Osteoblast (primary cell): ENCODE measurements around the gene MYO1G. TPM values are rescaled to one million over a fixed set of nuclear protein-coding genes. Genes with fewer than 3 reads are reported as not detected.

Source experiments
- DNase-seq: peaks from one replicate; pipeline ENCODE4 v3.0.0; 2011; ENCODE audit warnings: low spot score, mixed read lengths; ENCODE audit not compliant: insufficient read length; ENCODE audit errors: missing footprints
- H2AFZ ChIP-seq: 2 replicates; pipeline ENCODE4 v1.6.0; 2011; ENCODE audit warnings: mild to moderate bottlenecking, low read length
- H3K27ac ChIP-seq: 2 replicates; pipeline ENCODE4 v1.5.1; 2011; ENCODE audit warnings: mild to moderate bottlenecking, low read depth, low read length, moderate library complexity
- H3K27me3 ChIP-seq: 2 replicates; pipeline ENCODE4 v1.6.0; 2012; ENCODE audit warnings: mild to moderate bottlenecking, control low read depth, inconsistent platforms, low read length, moderate library complexity; ENCODE audit not compliant: insufficient read depth
- H3K36me3 ChIP-seq: 2 replicates; pipeline ENCODE4 v1.5.1; 2011; ENCODE audit warnings: mild to moderate bottlenecking, low read length, control low read depth, moderate library complexity; ENCODE audit not compliant: insufficient read depth
- H3K4me1 ChIP-seq: 2 replicates; pipeline ENCODE4 v1.5.1; 2011; ENCODE audit warnings: mild to moderate bottlenecking, low read length, control low read depth, moderate library complexity; ENCODE audit not compliant: insufficient read depth
- H3K4me2 ChIP-seq: 2 replicates; pipeline ENCODE4 v1.6.0; 2011; ENCODE audit warnings: mild to moderate bottlenecking, low read length; ENCODE audit not compliant: insufficient read depth
- H3K4me3 ChIP-seq: fragments of 200-600 bp; sonication (generic); 3 replicates; pipeline ENCODE4 v1.5.1; 2012; ENCODE audit warnings: mild to moderate bottlenecking, low read length, inconsistent platforms; ENCODE audit not compliant: insufficient read depth
- H3K79me2 ChIP-seq: 2 replicates; pipeline ENCODE4 v1.6.0; 2012; ENCODE audit warnings: mild to moderate bottlenecking, low read length, control low read depth, inconsistent platforms; ENCODE audit not compliant: insufficient read depth
- H3K9me3 ChIP-seq: 2 replicates; pipeline ENCODE4 v1.5.1; 2011; ENCODE audit warnings: low read depth, low read length, control low read depth
- H4K20me1 ChIP-seq: 2 replicates; pipeline ENCODE4 v1.6.0; 2012; ENCODE audit warnings: mild to moderate bottlenecking, low read length, control low read depth; ENCODE audit not compliant: insufficient read depth
- CTCF ChIP-seq: IDR thresholded peaks from 2 replicates; pipeline ENCODE4 v1.5.1; 2011; ENCODE audit warnings: mild to moderate bottlenecking, low read depth, low read length, moderate library complexity; ENCODE audit errors: extremely low read depth
- total RNA-seq: library from RNA; depleted of rRNA; stranded (reverse); fragments of >200 nt; gene quantifications from 2 replicates; pipeline ENCODE4 v1.2.3, GENCODE V29; 2012

The MYO1G gene
- total RNA-seq, 1 donor, result 0.36 TPM

- H3K27ac ChIP-seq, result peak overlapping the region; percentile 79
- no peaks in the 10 kb centered on the region for H3K27me3 ChIP-seq
- no peak overlapping the region for H3K4me3 ChIP-seq
- H3K4me2 ChIP-seq, result peak overlapping the region; percentile 32
- peaks cover 8% of the 10 kb centered on the region for H3K79me2 ChIP-seq
- peaks cover 32% of the 10 kb centered on the region for H3K36me3 ChIP-seq
- DNase-seq, result no peak
- peaks cover 8% of the 10 kb centered on the region for H4K20me1 ChIP-seq
- TF ChIP-seq CTCF, result no peak
- peaks cover 24% of the 10 kb centered on the region for H3K4me1 ChIP-seq
- no peak overlapping the region for H2AFZ ChIP-seq
- no peaks in the 10 kb centered on the region for H3K9me3 ChIP-seq
Observed at GRCh38 chr7:44979481-44980392, 922 bp upstream of the MYO1G start.

- Histone ChIP-seq H3K4me3 (no peak overlapping the region), H3K36me3 (peaks cover 14% of the 10 kb centered on the region), H3K4me1 (peaks cover 17% of the 10 kb centered on the region), H3K27ac (no peak overlapping the region), H3K27me3 (no peaks in the 10 kb centered on the region), H3K79me2 (no peaks in the 10 kb centered on the region), H3K4me2 (no peak overlapping the region), H3K9me3 (no peaks in the 10 kb centered on the region), H4K20me1 (no peaks in the 10 kb centered on the region), H2AFZ (no peak overlapping the region)
- DNase-seq, result no peak
- no peak for TF ChIP-seq CTCF
Observed at GRCh38 chr7:44977959-44978335, 868 bp downstream of the MYO1G start.

- no peak for TF ChIP-seq CTCF
- Histone ChIP-seq H2AFZ (no peak overlapping the region), H3K4me3 (no peak overlapping the region), H3K4me1 (peaks cover 17% of the 10 kb centered on the region), H3K9me3 (no peaks in the 10 kb centered on the region), H3K27ac (no peak overlapping the region), H3K36me3 (peaks cover 8% of the 10 kb centered on the region), H3K27me3 (no peaks in the 10 kb centered on the region), H3K4me2 (no peak overlapping the region), H4K20me1 (no peaks in the 10 kb centered on the region), H3K79me2 (no peaks in the 10 kb centered on the region)
- DNase-seq, result no peak
Observed at GRCh38 chr7:44977304-44977958, 1.4 kb downstream of the MYO1G start.

GRCh38 chr7:44976746-44977196 is 2.0 kb downstream of the MYO1G start:
- Histone ChIP-seq H4K20me1 (no peaks in the 10 kb centered on the region), H3K4me1 (peaks cover 17% of the 10 kb centered on the region), H3K36me3 (peaks cover 5% of the 10 kb centered on the region), H3K9me3 (no peaks in the 10 kb centered on the region), H3K27ac (no peak overlapping the region), H3K79me2 (no peaks in the 10 kb centered on the region), H2AFZ (no peak overlapping the region), H3K4me2 (no peak overlapping the region), H3K4me3 (no peak overlapping the region), H3K27me3 (no peaks in the 10 kb centered on the region)
- DNase-seq, result no peak
- no peak for TF ChIP-seq CTCF
